GM10266 (cell line): Measurements from ENCODE around the gene ABLIM3.
"Not testable (repeated sequence)": the region's sequence is repeated elsewhere in the genome, so short reads cannot be mapped to it uniquely, and the experiment has no call there.

Experiments used
- DNase-seq: peaks from one replicate; pipeline ENCODE4 v3.0.0; 2012; ENCODE audit errors: extremely low spot score
- CTCF ChIP-seq: IDR thresholded peaks from 2 replicates; pipeline ENCODE4 v1.5.1; 2012; ENCODE audit warnings: mild to moderate bottlenecking, low read depth; ENCODE audit not compliant: control insufficient read depth, insufficient read depth; ENCODE audit errors: missing control alignments

ABLIM3 gene

GRCh38 chr5:149265597-149265996 is 124.3 kb downstream of the ABLIM3 start:
- TF ChIP-seq CTCF = no peak
- DNase-seq = no peak

DNA sequence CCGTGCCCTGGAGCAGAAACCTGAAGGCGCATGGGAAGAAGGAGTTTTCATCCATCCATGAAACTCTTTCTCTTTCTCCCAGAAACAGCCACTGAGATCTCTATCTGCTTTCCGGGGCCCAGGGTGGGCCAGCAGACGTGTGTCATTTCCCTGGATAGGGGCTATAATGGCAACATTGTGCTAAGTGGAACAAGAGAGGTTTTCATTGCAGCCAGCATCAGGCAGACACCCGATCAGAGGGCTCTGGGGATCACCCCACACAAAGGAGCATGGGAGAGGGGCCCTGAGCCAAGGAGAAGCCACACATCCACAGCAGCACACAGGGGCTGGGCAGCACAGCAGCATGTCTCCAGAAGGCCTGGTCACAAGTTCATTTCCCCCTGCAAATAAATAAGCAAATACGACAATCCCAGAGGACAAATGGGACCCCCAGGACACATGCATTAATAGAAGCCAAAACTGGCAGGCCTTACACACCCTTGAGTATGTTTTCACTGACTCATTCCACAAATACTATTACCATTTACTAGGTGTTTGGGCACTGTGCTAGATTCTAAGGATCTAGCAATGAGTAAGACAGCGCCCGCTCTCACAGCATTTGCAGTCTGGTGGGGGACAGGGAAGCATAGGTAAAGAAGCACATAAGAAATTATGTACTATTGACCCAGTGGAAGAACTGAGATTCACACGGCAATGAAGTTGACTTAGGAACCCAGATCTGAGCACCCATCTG is 126.1 kb downstream of the ABLIM3 start:
- TF ChIP-seq CTCF = no peak
- no peak for DNase-seq

GRCh38 chr5:149268928-149269557 is 127.8 kb downstream of the ABLIM3 start:
- peak; percentile 53 for TF ChIP-seq CTCF
- DNase-seq = peak; percentile 72

DNA sequence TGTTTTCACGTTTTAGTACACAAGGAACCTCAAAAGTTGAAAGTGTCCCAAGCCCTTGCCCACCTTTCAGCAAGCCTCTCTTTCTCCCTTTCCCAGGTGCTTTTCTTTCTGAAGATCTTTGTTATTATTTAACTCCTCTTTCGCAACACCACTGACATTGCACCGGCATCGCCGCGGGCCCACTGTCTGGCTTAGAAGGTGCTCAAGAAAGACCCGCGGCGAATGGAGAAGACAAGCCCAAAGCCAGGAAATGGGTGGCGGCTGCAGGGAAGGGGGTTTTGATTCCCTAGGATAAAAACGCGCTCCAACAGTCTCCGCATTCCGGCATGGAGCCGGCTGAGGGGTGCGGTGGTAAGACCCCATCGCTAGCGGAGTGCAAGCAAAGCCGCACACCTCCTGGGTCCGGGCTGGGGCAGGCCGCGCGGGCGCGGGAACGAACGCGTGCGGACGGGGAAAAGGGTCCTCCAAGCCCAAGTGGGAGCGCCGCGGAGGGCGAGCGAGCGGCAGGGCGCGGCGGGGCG is 130.0 kb downstream of the ABLIM3 start:
- no peak for DNase-seq
- no peak for TF ChIP-seq CTCF

DNA sequence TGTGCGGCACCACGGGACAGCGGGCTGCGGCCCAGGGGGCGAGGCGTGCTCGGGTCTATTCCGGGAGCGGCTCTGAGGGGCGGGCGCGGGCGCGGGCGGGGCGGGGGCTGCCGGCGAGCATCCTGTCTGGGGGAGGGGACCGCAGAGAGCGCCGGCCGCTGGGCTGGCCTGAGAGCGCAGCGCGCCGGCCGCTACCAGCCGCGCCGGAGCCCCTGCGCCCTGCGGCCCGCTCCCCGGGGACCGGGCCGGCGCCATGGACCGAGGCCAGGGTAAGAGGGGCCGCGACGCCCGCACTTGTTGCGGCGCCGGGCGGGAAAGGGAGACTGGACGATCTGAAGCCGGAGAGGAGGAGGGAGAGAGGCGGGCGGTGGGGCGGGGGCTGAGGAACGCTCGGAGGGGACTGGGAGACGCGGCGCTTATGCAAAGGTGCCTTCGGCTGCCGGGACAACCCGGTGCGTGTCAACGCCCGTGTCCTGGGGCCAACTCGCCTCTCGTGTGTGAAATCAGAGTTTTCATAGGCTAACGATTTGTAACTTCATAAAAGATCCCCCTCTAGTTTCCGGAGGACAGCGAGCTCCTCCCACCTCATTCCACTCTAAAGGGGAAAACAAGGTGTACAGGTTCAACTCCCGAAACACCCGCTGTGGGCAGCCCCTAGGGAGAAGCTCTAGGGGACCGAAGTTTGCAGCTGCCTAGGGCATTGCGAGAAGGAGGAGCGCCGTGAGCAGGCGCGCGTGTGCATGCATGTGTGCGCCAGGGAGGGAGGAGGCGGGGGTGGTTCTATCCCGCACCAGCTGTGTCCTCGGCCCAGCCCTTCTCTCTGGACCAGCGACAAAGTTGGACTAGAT is 130.6 kb downstream of the ABLIM3 start, which contains the start of gene AFAP1L1:
AFAP1L1 (plus strand) TSS at position 144 of the 848 bp plus-strand sequence; CDS start at position 254, 110 bp downstream.
- no peak for TF ChIP-seq CTCF
- DNase-seq = no peak

GRCh38 chr5:149272781-149273180 is 131.5 kb downstream of the ABLIM3 start:
- DNase-seq = not testable (repeated sequence)

DNA sequence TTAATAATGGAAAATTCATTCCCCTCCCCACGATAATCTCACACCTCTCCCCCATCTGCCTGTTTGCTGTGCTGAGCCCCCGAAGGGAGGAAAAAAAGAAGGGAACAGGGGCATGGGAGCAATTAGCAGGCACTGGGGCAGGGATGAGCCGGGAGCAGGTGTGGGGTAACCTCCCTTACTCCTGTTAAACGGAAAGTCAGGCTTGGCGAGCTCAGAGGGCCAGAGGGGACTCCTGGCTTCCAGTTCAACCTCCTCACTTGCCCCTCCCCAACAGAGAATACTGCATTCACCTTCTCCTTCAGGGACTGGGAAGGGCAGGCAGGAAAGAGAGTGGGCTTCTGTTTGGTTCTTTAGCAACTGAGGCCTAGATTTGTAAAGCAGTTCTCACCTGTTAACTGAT is 131.9 kb downstream of the ABLIM3 start:
- no peak for TF ChIP-seq CTCF
- no peak for DNase-seq
